ENCODE data around the gene TMEM270.
A peak's percentile ranks its signal among the peaks of the same experiment; 100 is the strongest.

Gene TMEM270

GRCh38 chr7:73847941-73848723, 12.8 kb upstream of the TMEM270 start:
- no peak for DNase-seq (ENCODE audit: low read depth)
- TF ChIP-seq CTCF (conservative IDR thresholded peaks at IDR 0.05; ENCODE audit: low read depth, low read length), result no peak

GRCh38 chr7:73850781-73851207, 10.2 kb upstream of the TMEM270 start:
- TF ChIP-seq CTCF (conservative IDR thresholded peaks at IDR 0.05; ENCODE audit: low read depth, low read length), result no peak
- no peak overlapping the region for H3K4me3 ChIP-seq (ENCODE audit: low read depth, low read length)
- peak; percentile 98 for DNase-seq (ENCODE audit: low read depth)

More at GRCh38 chr7:73847941-73848723, 12.8 kb upstream of the TMEM270 start:
- H3K4me3 ChIP-seq (ENCODE audit: low read depth, low read length), result no peak overlapping the region

GRCh38 chr7:73851410-73852338, 9.3 kb upstream of the TMEM270 start:
- peak; percentile 96 for DNase-seq (ENCODE audit: low read depth)
- H3K4me3 ChIP-seq (ENCODE audit: low read depth, low read length), result no peak overlapping the region
- no peak for TF ChIP-seq CTCF (conservative IDR thresholded peaks at IDR 0.05; ENCODE audit: low read depth, low read length)

DNA sequence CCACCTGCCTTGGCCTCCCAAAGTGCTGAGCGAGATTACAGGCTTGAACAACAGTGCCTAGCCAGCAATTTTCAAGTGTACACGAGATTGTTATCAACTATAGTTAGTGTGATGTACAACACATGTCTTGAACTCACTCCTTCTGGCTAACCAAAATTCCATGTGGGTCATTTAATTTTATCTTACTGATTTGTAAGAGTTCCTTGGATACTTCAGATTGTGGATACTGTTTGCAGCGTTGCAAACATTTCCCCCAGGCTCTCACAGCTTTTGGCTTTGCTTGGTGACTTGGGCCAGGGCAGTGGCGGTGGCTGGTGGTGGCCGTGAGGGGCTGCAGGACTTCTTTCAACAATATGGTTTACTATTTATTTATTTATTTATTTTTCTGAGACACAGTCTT, 8.5 kb upstream of the TMEM270 start:
- no peak for TF ChIP-seq CTCF (conservative IDR thresholded peaks at IDR 0.05; ENCODE audit: low read depth, low read length)
- H3K4me3 ChIP-seq (ENCODE audit: low read depth, low read length), result no peak overlapping the region
- DNase-seq (ENCODE audit: low read depth), result no peak

GRCh38 chr7:73856941-73857340, 4.0 kb upstream of the TMEM270 start:
- no peak overlapping the region for H3K4me3 ChIP-seq (ENCODE audit: low read depth, low read length)
- no peak for DNase-seq (ENCODE audit: low read depth)
- no peak for TF ChIP-seq CTCF (conservative IDR thresholded peaks at IDR 0.05; ENCODE audit: low read depth, low read length)

DNA sequence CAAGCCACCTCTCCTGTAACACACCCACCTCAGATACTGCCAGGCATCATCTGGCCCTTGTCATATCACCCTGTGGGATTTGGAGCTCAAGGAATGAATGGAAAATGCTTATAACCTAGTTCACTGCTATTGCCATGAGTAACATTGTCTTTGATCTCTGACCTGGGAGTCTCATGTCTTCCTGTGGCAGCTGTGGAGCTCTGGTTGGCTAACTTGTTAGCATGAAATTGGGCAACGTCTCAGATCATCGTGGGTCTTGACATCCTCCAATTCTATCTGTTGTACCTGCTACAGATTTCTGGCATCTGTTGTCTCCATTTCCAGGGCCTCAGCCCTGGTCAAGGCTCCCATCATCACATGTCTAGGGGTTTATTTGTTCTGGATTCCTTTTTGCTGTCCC, 2.2 kb upstream of the TMEM270 start:
- H3K4me3 ChIP-seq (ENCODE audit: low read depth, low read length), result no peak overlapping the region
- no peak for TF ChIP-seq CTCF (conservative IDR thresholded peaks at IDR 0.05; ENCODE audit: low read depth, low read length)
- peak; percentile 35 for DNase-seq (ENCODE audit: low read depth)

Data from choroid plexus epithelial cell (primary cell).